ENCODE results near the gene ADA. TPM values are rescaled to one million over a fixed set of nuclear protein-coding genes. Genes with fewer than 3 reads are reported as not detected.

ADA gene
- total RNA-seq, 1 donor from 2014 or later: 5.8 TPM

GRCh38 chr20:44585057-44585963 lies 66.2 kb downstream of the ADA start:
- intact Hi-C loops (cut with DNase I): no loop called here
- ATAC-seq (no peak), DNase-seq (no peak)
- H3K27me3 ChIP-seq: no peaks in the 10 kb centered on the region
- no peaks in the 10 kb centered on the region for H3K9me3 ChIP-seq
- no peak for TF ChIP-seq CTCF (IDR thresholded peaks at IDR 0.05)
- H3K27ac ChIP-seq: peak overlapping the region; percentile 44
- H3K4me1 ChIP-seq: peaks cover 36% of the 10 kb centered on the region
- H3K36me3 ChIP-seq: peaks cover 10% of the 10 kb centered on the region
- peak overlapping the region; percentile 56 for H3K4me3 ChIP-seq

GRCh38 chr20:44584162-44584561 lies 67.3 kb downstream of the ADA start:
- Histone ChIP-seq H3K36me3 (no peaks in the 10 kb centered on the region), H3K4me3 (peak overlapping the region; percentile 56), H3K27me3 (no peaks in the 10 kb centered on the region), H3K27ac (peak overlapping the region; percentile 84), H3K4me1 (peaks cover 48% of the 10 kb centered on the region), H3K9me3 (no peaks in the 10 kb centered on the region)
- intact Hi-C loops (cut with DNase I): no loop called here
- TF ChIP-seq CTCF (IDR thresholded peaks at IDR 0.05): no peak
- ATAC-seq: no peak
- DNase-seq: no peak

GRCh38 chr20:44583157-44583556 lies 68.3 kb downstream of the ADA start:
- ATAC-seq (no peak), DNase-seq (no peak)
- no peaks in the 10 kb centered on the region for H3K9me3 ChIP-seq
- no peaks in the 10 kb centered on the region for H3K36me3 ChIP-seq
- peak overlapping the region; percentile 84 for H3K27ac ChIP-seq
- peaks cover 50% of the 10 kb centered on the region for H3K4me1 ChIP-seq
- no peaks in the 10 kb centered on the region for H3K27me3 ChIP-seq
- H3K4me3 ChIP-seq: peak overlapping the region; percentile 56
- intact Hi-C loops (cut with DNase I): no loop called here
- no peak for TF ChIP-seq CTCF (IDR thresholded peaks at IDR 0.05)

GRCh38 chr20:44582311-44583025 lies 69.0 kb downstream of the ADA start, which contains the start of gene PKIG:
PKIG (plus strand) TSS chr20:44582579; CDS start chr20:44614557, 31,978 bp downstream.
- no peaks in the 10 kb centered on the region for H3K9me3 ChIP-seq
- ATAC-seq (peak; percentile 81), DNase-seq (no peak)
- peak within 1 kb of the TSS; percentile 84 for H3K27ac ChIP-seq
- peaks cover 51% of the 10 kb centered on the region for H3K4me1 ChIP-seq
- no peaks in the 10 kb centered on the region for H3K27me3 ChIP-seq
- TF ChIP-seq CTCF (IDR thresholded peaks at IDR 0.05): no peak
- intact Hi-C loops (cut with DNase I): no loop called here
- peak within 1 kb of the TSS; percentile 56 for H3K4me3 ChIP-seq
- H3K36me3 ChIP-seq: no peaks in the 10 kb centered on the region

GRCh38 chr20:44581515-44581914 lies 70.0 kb downstream of the ADA start:
- TF ChIP-seq CTCF (IDR thresholded peaks at IDR 0.05): no peak
- H3K4me3 ChIP-seq: no peak overlapping the region
- DNase-seq: no peak
- no peaks in the 10 kb centered on the region for H3K9me3 ChIP-seq
- peaks cover 52% of the 10 kb centered on the region for H3K4me1 ChIP-seq
- intact Hi-C loops (cut with DNase I): no loop called here
- no peaks in the 10 kb centered on the region for H3K27me3 ChIP-seq
- H3K27ac ChIP-seq: peak overlapping the region; percentile 84
- no peak for ATAC-seq
- H3K36me3 ChIP-seq: no peaks in the 10 kb centered on the region

All from upper lobe of right lung (tissue), 1 donor.